ENCODE results near the gene CACNA2D1.

CACNA2D1 gene

DNA sequence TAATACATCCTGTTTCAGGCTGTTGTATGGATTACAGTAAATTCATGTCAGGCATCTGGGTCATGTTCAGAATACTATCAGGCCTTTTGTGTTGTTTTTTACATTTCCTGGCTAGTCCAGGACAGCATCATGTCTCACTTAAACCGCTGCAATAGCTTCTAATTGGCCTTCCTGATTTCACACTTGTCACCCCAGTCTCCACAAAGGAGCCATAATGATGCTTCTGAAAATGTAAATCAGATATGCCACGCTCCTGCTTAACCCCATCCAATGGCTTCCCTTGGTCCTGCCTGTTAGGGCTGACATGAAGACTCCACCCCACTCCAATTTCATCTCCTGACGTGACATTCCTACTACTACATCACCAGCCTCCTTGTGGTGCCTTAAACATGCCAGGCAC, 220.0 kb downstream of the CACNA2D1 start:
- no peak for DNase-seq

DNA sequence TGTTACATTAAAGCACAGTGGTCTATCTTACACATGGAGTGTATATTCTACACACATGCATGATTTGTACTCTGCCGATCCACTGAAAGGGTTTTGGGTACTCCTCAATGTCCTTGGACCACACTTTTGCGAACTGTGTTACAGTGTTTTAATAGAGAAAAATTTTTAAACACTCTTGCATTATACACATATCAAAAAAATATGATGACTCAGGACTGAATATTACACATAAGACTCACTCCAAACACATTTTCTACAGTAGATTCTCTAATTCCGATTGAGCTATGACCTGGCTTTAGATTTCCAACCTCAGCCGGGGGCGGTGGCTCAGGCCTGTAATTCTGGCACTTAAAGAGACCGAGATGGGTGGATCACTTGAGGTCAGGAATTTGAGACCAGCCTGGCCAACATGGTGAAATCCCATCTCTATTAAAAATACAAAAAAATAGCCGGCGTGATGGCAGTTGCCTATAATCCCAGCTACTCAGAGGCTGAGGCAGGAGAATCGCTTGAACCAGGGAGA, 222.4 kb downstream of the CACNA2D1 start:
- no peak for DNase-seq

DNA sequence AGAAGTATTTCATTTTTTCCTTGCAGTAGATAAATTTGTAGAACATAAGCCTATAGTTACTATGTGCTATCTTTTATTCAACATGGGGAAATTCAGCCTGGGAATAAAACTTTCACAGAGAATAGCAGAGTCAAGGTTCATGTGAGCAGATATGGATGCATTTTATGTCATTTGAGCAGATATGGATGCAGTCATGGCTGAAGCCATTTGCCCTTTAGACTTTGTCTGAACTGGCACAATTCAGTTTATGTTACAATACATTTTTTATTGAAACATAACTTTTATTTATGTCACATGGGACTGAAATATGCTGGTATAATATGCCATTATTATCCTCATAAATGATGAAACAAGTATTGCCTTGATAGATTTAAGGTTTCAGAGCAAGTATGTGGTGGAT, 231.1 kb downstream of the CACNA2D1 start:
- no peak for DNase-seq

DNA sequence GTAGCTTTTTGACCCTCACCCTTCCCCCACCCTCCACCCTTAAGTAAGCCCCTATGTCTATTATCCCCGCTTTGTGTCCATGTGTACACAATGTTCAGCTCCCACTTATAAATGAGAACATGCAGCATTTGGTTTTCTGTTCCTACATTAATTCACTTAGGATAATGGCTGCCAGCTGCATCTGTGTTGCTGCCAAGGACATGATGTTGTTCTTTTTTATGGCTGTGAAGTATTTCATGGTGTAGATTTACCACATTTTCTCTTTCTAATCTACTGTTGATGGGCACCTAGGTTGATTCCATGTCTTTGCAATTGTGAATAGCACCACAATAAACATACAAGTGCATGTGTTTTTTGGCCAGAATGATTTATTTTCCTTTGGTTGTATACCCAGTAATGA, 232.2 kb downstream of the CACNA2D1 start:
- DNase-seq: no peak

DNA sequence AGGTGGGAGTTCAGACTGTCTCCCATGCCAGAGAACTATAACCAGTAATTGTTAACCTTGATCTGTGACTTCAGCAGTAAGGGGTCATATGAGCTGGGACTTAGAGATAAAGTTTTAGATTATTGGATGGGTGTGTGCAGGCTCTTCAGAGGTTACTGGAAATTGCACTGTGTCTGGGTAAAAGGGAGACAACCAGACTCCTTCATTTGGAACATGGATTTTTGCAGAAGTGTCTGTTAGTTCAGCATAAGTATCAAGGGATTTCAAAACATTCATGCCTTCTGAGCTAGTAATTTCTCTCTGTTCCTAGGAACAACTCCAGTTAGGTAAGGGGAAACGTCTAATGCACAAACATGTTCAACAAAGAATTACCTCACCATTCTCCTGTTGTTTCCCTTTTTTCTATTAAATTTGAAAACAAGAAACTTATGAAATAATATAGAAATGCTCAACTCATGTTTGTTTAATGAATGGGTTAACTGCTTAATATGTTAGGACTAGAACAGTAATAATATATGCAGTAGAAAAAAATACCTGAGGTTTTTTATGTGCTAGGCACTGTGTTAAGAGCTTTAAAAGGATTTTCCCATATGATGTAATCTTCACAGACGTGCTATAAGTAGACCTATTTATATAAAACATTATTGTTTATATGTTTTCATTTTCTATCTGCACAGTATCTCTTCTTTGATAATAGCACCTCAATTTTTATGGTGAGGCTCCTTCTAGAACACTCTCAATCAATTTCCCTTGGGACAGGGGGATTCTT, 233.0 kb downstream of the CACNA2D1 start:
- DNase-seq: no peak

DNA sequence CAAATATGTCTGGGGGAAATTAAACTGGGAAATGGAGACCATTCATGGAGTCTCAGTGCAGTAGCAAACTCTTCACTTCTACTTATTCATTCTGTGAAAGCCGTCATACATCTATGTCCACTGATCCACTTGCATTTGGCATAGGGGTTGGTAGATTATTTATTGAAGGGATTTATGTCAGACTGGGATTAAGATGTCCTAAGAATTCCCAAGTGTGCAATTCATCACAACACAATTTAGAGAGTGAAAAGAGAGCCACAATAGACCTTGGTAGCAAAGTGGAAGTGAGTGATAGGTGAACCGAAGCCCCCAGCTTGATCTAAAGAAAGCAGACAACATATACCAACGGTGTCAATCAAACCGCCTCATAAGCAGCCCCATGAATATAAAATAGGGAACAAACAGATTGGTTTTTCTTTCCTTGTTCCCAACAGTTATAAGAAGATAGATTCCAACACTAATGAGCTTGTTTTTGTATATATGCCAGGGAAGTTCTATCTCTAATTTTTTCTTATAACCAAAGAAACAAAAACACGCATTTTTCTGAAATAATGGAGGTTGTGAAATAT, 234.3 kb downstream of the CACNA2D1 start:
- DNase-seq: no peak

DNA sequence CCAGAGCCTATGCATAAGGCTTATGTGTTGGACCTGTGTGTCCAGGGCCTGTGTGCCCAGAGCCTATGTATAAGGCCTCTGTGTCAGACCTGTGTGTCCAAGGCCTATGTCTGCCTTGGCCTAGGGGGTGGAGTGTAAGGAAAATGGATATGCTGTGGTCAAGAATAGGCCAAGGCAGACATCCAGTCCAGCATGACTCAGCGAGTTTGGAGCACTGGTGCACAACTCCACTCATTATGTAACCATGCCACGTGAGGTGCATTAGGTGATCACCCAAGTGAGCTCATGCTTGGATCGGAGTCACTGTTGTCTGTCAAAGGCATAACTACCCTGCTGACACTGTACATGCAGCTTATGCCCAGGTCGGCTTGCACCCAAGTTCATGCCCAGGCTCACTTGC, 238.9 kb downstream of the CACNA2D1 start:
- no peak for DNase-seq

DNA sequence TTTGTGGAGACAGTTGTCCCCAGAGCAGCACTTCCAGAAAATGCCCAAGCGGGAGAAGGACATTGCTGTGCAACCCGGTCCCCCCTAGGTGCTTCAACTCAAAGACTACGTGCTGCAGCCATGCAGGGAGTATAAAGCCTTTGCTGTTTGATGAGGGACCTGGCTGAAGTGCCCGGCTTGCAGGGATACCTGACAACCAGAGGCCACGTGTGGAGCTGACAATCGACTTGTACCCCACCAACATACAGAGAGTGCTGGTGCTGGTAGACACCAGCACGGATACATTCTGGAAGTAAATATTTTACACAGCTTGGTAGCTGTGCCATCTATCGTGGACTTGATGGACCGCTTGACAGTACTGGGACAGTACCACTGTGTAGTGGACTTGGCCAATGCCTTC, 240.6 kb downstream of the CACNA2D1 start:
- no peak for DNase-seq

DNA sequence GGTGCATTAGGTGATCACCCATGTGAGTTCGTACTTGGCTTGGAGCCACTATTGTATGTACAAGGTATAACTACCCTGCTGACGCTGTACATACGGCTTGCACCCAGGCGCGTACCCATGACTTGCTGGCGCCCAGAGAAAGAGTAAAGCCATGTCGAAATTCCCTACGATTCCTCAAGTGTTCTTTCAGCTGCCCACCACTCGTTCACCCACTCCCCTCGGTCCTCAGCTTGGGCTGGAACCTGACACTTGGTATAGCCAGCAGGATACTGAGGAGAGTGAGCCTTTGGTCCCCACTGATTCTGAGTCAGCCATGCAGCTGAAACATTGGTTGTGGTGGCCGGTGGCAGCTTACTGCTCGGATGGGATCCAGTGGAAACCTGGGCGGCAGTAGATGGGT, 241.5 kb downstream of the CACNA2D1 start:
- no peak for DNase-seq

DNA sequence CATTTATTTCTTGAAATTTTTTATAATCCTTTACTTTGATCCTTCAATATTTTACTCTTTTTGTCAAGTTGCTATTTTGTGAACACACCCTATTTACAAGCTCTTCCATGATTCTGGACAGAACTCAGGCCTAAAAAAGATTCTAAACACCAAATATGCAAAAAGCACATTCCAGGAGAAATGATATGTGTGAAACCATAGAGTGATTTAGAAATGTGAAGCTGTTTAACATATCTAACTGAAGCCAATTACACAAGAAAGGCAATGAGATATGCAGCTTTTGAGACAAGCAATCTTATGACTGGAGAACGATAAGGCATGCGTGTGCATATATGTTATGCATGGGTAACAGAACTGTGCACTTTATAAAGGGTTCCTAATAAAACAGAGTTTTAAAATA, 243.0 kb downstream of the CACNA2D1 start:
- DNase-seq: no peak

DNA sequence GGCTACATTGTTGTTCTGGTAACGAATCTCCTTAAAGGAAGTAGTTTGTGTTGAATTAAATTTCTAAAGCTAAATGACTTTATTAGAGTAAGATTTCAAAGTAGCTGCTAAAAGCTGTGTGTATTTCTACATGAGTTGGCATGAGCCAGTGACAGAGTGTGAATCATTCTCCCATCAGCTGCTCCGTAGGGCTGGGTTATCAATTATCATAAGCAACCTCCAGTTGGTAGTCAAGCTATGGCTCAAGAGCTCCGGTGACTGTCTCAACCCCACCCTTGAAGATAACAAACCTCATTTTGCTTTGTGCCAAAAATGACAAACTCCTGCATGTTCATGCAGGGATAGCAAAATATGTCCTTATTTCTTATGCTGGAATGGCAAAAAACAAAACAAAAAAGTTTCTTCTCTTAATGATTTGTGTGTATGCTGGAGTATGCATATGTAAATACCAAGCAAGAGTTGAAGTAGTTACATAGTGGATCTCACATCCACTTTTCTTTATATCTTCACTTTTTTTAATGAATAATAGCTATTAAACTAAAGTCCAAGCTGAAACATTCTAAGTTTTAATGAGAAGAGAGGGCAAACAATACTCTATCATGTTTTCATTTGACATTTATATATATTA, 249.4 kb downstream of the CACNA2D1 start:
- no peak for DNase-seq

DNA sequence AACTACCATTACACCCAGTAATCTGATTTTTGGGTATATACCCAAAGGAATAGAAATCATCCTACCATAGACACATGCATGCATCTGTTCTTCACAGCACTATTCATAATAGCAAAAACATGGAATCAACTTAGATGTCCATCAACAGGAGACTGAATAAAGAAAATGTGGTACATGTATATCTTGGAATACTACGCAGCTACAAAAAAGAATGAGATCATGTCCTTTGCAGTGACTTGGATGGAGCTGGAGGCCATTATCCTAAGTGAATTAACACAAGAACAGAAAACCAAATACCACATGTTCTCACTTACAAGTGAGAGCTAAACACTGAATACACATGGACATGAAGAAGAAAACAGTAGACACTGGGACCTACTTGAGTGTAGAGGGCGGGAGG, 254.9 kb downstream of the CACNA2D1 start:
- DNase-seq: no peak

DNA sequence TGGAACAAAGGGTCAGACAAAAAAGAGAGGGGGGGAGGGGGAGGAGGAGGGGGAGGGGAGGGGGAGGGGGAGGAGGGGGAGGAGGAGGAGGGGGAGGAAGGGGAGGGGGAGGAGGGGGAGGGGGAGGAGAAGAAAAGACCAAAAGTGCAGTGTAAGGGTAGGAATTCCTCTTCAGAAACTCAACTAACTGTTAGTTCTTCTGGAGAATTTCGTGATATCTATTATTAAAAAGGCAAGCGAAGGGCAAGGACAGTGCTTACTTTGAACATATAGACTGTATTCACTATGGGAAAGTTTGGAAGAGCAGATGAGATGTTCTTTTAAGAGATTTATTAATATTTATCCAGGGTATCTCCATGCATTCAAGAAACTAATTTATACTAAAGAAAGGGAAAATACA, 258.1 kb downstream of the CACNA2D1 start:
- DNase-seq: no peak

DNA sequence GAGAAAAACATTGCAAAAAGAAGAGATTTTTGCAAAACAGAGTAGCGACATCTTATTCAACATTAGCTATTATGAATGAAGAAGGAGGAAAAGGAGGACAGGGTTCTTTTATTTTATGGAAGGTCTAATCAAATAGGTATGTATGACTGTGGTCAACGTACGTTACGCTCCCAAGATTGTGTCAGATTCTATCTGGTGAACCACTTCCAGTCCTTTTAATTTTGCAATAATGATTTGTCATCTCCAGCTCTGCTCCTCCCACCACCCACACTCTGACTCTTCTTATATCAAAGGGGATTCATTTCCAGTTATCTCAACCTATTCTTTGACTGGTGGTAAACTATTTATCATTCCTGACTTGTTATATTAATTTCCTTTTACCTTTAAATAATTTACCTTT, 259.9 kb downstream of the CACNA2D1 start:
- DNase-seq: no peak

DNA sequence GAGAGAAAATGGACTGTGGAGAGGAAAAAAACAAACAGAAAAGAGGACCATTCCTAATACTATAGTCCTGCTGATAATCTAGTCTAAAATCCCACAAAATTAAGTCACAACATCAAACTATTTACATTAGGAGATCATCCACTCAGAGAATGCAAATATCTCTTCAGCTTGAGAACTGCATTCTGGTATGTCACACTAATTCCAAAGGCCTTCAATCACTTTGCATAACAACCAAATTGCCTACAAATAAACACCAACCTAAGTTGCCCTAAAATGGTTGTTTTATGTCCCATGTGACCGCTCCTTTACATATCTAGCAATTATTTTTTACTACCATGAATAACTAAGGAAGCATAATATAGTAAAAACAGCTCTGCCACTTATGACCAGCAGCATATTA, 264.3 kb downstream of the CACNA2D1 start:
- DNase-seq: no peak

DNA sequence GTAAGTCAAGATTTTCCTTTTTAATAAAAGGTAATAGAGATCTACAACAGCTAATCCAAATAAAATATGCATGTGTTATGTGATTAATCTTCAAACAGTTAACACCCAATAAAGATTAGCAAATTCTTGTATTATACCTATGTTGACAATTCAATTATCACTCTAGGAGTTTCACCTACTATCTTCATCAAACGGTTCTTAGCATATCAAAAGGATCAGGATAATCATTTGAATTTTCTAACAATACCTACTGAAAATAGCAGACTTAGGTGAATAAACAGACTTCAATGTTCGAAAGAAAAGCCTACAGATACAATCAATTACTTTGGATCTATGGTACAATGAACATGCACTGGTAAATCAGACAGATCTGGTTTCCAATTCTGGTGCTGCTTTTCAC, 268.3 kb downstream of the CACNA2D1 start:
- no peak for DNase-seq

DNA sequence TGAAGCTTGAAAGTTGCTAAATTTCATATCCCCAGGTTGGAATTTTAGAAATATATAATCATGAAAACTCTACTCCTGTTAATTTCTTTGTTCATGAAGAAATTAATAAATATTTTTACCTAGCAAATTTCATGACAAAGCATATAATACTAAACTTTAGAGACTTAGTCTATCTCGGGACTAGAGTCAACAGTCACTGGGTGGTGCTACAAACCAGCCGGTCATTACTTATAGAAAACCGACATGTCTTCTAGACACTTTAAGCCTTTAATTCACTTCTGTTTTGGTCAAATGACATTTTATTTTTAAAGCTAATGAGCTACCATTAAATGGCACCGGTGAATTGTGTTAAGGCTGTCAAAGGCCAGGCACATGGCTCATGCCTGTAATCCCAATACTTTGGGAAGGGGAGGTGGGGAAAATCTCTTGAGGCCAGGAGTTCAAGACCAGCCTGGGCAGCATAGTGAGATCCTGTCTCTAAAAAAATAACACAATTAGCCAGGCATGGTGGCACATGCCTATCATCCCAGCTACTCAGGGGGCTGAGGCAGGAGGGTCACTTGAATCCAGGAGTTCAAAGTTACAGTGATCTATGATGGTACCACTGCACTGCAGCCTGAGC, 270.1 kb downstream of the CACNA2D1 start:
- no peak for DNase-seq

DNA sequence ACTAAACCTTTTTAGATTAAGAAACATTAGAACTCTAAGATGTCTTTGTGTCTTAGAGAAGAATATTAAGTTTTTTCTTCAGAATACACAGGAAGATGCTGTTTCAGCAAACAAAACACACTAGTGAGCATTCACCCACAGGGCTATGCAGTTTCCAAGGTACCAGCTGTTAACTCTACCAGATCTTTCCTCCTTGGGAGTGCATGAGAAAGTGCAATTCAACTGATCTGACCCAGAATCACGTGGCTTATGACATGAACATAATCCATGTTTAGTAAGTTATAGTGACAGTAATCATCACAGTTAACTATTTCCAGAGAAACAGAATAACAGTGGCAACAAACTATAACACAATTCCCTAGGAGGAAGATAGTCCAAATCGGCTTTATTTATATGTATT, 270.7 kb downstream of the CACNA2D1 start:
- no peak for DNase-seq

DNA sequence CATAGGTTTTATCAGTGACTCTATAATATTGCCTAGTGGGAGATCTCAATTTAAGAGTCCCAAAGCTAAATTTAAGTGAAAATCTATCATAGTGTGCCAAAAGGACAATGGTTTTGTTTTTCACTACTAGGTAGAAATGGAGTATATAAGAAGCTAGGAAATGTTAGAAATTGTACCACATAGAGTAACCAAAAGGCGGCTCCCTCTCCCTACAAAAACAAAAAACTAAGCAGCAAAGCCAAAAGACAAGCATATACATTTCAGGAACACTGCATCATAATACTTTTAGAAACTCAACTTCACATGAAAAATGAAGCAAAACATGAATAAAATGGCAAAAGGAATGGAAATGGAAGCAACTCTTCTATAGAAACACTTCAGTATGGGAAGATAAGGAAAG, 271.6 kb downstream of the CACNA2D1 start:
- DNase-seq: no peak

DNA sequence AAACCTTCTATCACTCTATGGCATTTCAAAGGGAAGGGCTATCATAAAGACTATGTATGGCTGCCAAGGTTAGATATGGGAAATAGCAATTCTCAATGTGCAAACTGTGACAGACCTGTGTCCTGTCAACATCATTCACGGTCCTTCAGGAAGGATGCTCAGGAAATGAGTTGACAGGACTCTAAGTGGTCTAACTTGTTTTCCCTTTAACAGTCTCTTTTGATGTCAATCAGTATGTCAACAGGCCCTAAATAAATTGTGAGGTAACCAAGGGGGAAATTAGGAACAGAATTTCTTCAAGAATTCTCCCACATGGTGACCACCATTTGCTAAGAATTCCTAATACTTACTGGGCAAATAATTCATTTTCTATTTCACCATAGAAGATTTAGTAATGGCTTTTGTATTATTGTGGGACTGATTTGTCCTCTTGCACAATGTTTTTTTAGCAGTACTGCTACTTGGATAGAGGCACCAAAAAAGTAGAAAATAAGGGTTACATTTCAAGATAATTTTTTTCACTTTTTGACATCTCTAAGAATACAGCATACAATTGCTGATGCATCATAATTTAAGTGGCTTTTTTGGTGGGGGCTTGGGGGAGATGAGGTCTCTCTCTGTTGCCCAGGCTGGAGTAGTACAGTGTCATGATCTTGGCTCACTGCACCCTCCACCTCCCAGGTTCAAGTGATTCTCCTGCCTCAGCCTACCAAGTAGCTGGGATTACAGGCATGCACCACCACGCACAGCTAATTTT, 275.8 kb downstream of the CACNA2D1 start:
- no peak for DNase-seq

DNA sequence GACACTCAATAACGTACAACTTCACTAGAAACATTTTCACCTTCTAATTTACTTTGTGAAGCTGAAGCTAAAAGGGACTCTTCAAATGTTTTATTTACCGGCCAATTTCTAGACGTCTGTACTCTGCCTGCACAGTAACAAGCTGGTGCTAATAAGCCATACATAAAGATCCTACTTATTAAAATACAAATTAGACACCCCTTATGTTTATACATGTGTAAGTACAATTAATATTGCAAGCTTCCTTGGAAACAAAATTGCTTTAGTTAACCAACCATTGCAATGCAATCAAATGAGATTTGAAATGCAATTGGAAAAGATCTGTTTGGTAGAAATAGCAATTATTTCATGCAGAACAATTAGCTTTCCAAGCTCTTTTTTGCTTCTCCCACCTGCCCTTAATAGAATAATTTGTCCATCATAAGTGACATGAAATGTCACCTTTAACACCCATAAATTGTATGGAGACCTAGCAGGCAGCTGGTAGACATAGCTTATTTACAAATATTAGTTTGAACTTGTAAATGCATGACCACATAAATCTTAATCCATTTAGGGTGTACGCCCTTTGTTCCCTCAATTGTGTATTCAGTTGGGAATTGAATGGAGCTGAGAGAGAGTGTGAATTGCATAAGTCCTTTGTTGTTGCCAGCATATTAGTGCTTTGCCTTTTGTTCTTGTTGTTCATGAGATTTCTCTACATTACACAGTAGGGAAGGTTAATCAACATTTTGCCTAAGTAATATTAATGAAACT, 277.1 kb downstream of the CACNA2D1 start:
- DNase-seq: no peak

DNA sequence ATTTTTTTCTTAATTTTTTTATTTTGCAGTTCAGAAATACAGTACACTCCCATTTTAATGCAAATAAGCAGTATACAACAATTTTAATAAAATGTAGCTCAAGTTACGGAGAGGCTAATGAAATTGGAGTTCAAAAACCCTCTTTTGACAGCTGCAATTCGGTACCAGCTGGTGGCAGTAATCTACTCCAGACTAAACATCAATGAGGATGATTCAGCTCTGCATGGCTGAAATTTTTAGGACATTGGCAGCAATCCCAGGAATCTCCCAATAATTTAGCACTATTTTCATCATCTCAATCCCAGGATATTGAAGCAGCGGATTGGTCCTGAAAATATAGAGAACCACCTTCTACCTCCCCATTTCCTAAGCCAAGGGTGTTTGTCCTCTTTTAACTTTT, 278.8 kb downstream of the CACNA2D1 start:
- no peak for DNase-seq
